Naive thymus-derived CD4-positive, alpha-beta T cell (primary cell): ENCODE results near the gene DMD. TPM values are rescaled to one million over a fixed set of nuclear protein-coding genes. Genes with fewer than 3 reads are reported as not detected.
"Not testable (repeated sequence)": the region's sequence is repeated elsewhere in the genome, so short reads cannot be mapped to it uniquely, and the experiment has no call there.

ENCODE experiments used
- ATAC-seq: fragments of 150-1000 bp; cut with Tn5 transposase; 2 replicates; pipeline ENCODE4 v1.10.0; 2021; ENCODE audit warnings: mild to moderate bottlenecking, moderate library complexity
- CTCF ChIA-PET: fragments of 350-600 bp; sonication (Branson Sonifier 250); formaldehyde crosslinking; loops from one replicate; lab custom pipeline; 2021; ENCODE audit warnings: antibody characterized with exemption; lab: Charles Lee
- POLR2A ChIA-PET: fragments of 350-600 bp; sonication (Branson Sonifier 250); formaldehyde crosslinking; loops from one replicate; lab custom pipeline; 2021; ENCODE audit warnings: antibody characterized with exemption, inconsistent platforms; lab: Charles Lee
- DNase-seq, 9 donors: peaks; one replicate each; pipeline versions ENCODE4 v3.0.0 to v3.0.0-alpha.2; 2020 to 2022; ENCODE audit warnings: mixed read lengths in 1 of 9
- H3K27ac ChIP-seq: one replicate; pipeline ENCODE4 v1.7.0; 2013; ENCODE audit warnings: mild to moderate bottlenecking, low read depth, low read length, moderate library complexity
- H3K27me3 ChIP-seq, 2 donors: one replicate each; pipeline ENCODE4 v1.7.0; 2013; ENCODE audit warnings: low read length in 2 of 2, mild to moderate bottlenecking in 2 of 2, moderate library complexity in 2 of 2; ENCODE audit not compliant: control insufficient read depth in 2 of 2, insufficient read depth in 2 of 2
- H3K36me3 ChIP-seq, 3 experiments: 1 replicate in 2 of 3; 2 replicates in 1 of 3; pipeline ENCODE4 v1.7.0; 2013; ENCODE audit warnings: low read length in 3 of 3, mild to moderate bottlenecking in 3 of 3, moderate library complexity in 1 of 3; ENCODE audit not compliant: insufficient read depth in 3 of 3, control insufficient read depth in 2 of 3
- H3K4me1 ChIP-seq, 2 donors: one replicate each; pipeline ENCODE4 v1.7.0; 2013; ENCODE audit warnings: low read length in 2 of 2, mild to moderate bottlenecking in 2 of 2, moderate library complexity in 1 of 2; ENCODE audit not compliant: control insufficient read depth in 2 of 2, insufficient read depth in 2 of 2
- H3K4me3 ChIP-seq: 2 replicates; pipeline ENCODE4 v1.7.0; 2013; ENCODE audit warnings: mild to moderate bottlenecking, low read length
- H3K9me3 ChIP-seq, 3 experiments: 1 replicate in 2 of 3; 2 replicates in 1 of 3; pipeline ENCODE4 v1.7.0; 2013; ENCODE audit warnings: low read length in 3 of 3; ENCODE audit not compliant: control insufficient read depth in 2 of 3
- H3K27ac Mint-ChIP-seq, 9 donors: one replicate each; pipeline ENCODE4 v1.8.0; 2020 to 2022; ENCODE audit warnings: mixed read lengths in 9 of 9, mild to moderate bottlenecking in 8 of 9, moderate library complexity in 5 of 9, inconsistent platforms in 2 of 9
- H3K27me3 Mint-ChIP-seq, 5 donors: one replicate each; pipeline ENCODE4 v1.8.0; 2021 to 2022; ENCODE audit warnings: mixed read lengths in 5 of 5, mild to moderate bottlenecking in 1 of 5
- H3K36me3 Mint-ChIP-seq, 5 donors: one replicate each; pipeline ENCODE4 v1.8.0; 2020 to 2022; ENCODE audit warnings: mixed read lengths in 5 of 5, mild to moderate bottlenecking in 3 of 5, inconsistent platforms in 1 of 5
- H3K4me1 Mint-ChIP-seq, 7 donors: one replicate each; pipeline ENCODE4 v1.8.0; 2020 to 2022; ENCODE audit warnings: mixed read lengths in 7 of 7, mild to moderate bottlenecking in 3 of 7, inconsistent platforms in 1 of 7
- H3K4me3 Mint-ChIP-seq, 10 donors: one replicate each; pipeline ENCODE4 v1.8.0; 2020 to 2022; ENCODE audit warnings: mild to moderate bottlenecking in 10 of 10, mixed read lengths in 10 of 10, moderate library complexity in 6 of 10, inconsistent platforms in 2 of 10
- H3K9me3 Mint-ChIP-seq, 11 donors: one replicate each; pipeline ENCODE4 v1.8.0; 2020 to 2022; ENCODE audit warnings: mixed read lengths in 11 of 11, mild to moderate bottlenecking in 4 of 11, inconsistent platforms in 1 of 11, moderate library complexity in 1 of 11
- intact Hi-C, 2 donors: fragments of 100-400 bp; cut with micrococcal nuclease; formaldehyde crosslinking; loops; one replicate each; pipeline ENCODE4 v1.15.1; 2023
- polyA plus RNA-seq, 2 donors: library from polyadenylated mRNA; unstranded; fragments of 300-500 nt; fragmentation: Illumina TruSeq; gene quantifications; one replicate each; pipeline ENCODE4 v1.2.3, GENCODE V29; 2021
- total RNA-seq, 6 experiments: library from RNA in 5 of 6; stranded (reverse) in 5 of 6; gene quantifications; 1 replicate in 5 of 6; 2 replicates in 1 of 6; pipeline ENCODE4 v1.2.3 and lab custom pipeline; 2021 to 2026

Gene DMD
- total and polyA plus RNA-seq, 7 experiments from 2014 or later = 0.02 to 4.9 (median 0.28) TPM; not detected in 3

- H3K4me1 ChIP-seq = no peaks in the 10 kb centered on the region
- no peak overlapping the region for H3K27ac ChIP-seq
- H3K9me3 ChIP-seq = no peaks in the 10 kb centered on the region
- Mint-ChIP-seq H3K27ac (no peak overlapping the region), H3K4me1 (no peaks in the 10 kb centered on the region), H3K9me3 (peaks cover 0 to 6% (median 1%) of the 10 kb centered on the region in 11 donors), H3K4me3 (no peak overlapping the region), H3K36me3 (no peaks in the 10 kb centered on the region), H3K27me3 (no peaks in the 10 kb centered on the region)
- no peak overlapping the region for H3K4me3 ChIP-seq
- intact Hi-C loops = no loop called here
- no peaks in the 10 kb centered on the region for H3K36me3 ChIP-seq
- CTCF ChIA-PET = no interaction called here
- no peaks in the 10 kb centered on the region for H3K27me3 ChIP-seq
- no peak for DNase-seq
- POLR2A ChIA-PET = interaction anchor here (0.6 kb wide), 1 partner anchor 10 kb away, joined by 4 read pairs; no protein-coding TSS in a partner anchor
- ATAC-seq = no peak
These were observed 1621.8 kb downstream of the DMD start for GRCh38 chrX:31589503-31589902.

DNA sequence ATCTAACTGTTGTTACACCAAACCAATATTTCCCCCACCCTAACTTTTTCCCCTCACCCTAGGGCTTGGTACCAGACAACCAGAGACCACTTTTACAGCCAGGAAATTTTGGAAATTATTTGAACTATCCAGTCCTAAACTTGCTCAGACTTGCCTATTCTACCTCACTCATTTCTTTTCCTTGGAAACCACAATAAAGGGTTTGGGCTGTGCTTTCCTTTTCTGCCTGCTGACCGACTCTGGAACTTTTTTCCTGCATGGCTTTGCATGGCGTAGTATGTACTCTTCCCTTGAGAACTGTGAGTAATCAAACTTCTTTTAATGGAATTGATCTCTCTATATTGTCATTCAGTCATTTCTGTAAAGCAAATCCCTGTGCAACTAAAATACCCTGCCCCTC, 1623.0 kb downstream of the DMD start:
- Histone ChIP-seq H3K36me3 (no peaks in the 10 kb centered on the region), H3K27me3 (no peaks in the 10 kb centered on the region), H3K27ac (no peak overlapping the region), H3K9me3 (no peaks in the 10 kb centered on the region), H3K4me3 (no peak overlapping the region), H3K4me1 (no peaks in the 10 kb centered on the region)
- POLR2A ChIA-PET = no interaction called here
- Mint-ChIP-seq H3K36me3 (no peaks in the 10 kb centered on the region), H3K4me1 (no peaks in the 10 kb centered on the region), H3K9me3 (peaks cover 0 to 6% (median 4%) of the 10 kb centered on the region in 11 donors), H3K27ac (no peak overlapping the region), H3K4me3 (no peak overlapping the region), H3K27me3 (no peaks in the 10 kb centered on the region)
- DNase-seq (no peak), ATAC-seq (no peak)
- CTCF ChIA-PET = no interaction called here
- intact Hi-C loops = no loop called here

GRCh38 chrX:31583892-31584291, 1627.5 kb downstream of the DMD start:
- H3K9me3 ChIP-seq, H3K9me3 Mint-ChIP-seq, H3K36me3 Mint-ChIP-seq, H3K4me3 ChIP-seq, POLR2A ChIA-PET, H3K4me1 Mint-ChIP-seq, H3K4me3 Mint-ChIP-seq, DNase-seq, H3K36me3 ChIP-seq, ATAC-seq, H3K4me1 ChIP-seq, CTCF ChIA-PET, H3K27me3 Mint-ChIP-seq, H3K27ac ChIP-seq, H3K27me3 ChIP-seq, H3K27ac Mint-ChIP-seq, intact Hi-C loops: not testable (repeated sequence)

GRCh38 chrX:31580726-31581125, 1630.6 kb downstream of the DMD start:
- no peaks in the 10 kb centered on the region for H3K27me3 ChIP-seq
- Mint-ChIP-seq H3K9me3 (peaks cover 0 to 6% (median 4%) of the 10 kb centered on the region in 11 donors), H3K27ac (no peak overlapping the region), H3K27me3 (no peaks in the 10 kb centered on the region), H3K4me3 (no peak overlapping the region), H3K36me3 (no peaks in the 10 kb centered on the region), H3K4me1 (no peaks in the 10 kb centered on the region)
- POLR2A ChIA-PET = no interaction called here
- ATAC-seq = no peak
- no peak overlapping the region for H3K4me3 ChIP-seq
- CTCF ChIA-PET = no interaction called here
- no peak overlapping the region for H3K27ac ChIP-seq
- no peaks in the 10 kb centered on the region for H3K4me1 ChIP-seq
- DNase-seq = no peak
- H3K9me3 ChIP-seq = no peaks in the 10 kb centered on the region
- no peaks in the 10 kb centered on the region for H3K36me3 ChIP-seq
- intact Hi-C loops = no loop called here

GRCh38 chrX:31580227-31580626, 1631.1 kb downstream of the DMD start:
- intact Hi-C loops = no loop called here
- H3K4me1 ChIP-seq = no peaks in the 10 kb centered on the region
- ATAC-seq (no peak), DNase-seq (no peak)
- Mint-ChIP-seq H3K36me3 (no peaks in the 10 kb centered on the region), H3K27me3 (no peaks in the 10 kb centered on the region), H3K4me3 (no peak overlapping the region), H3K4me1 (no peaks in the 10 kb centered on the region), H3K27ac (no peak overlapping the region), H3K9me3 (peaks cover 0 to 6% (median 4%) of the 10 kb centered on the region in 11 donors)
- H3K36me3 ChIP-seq = no peaks in the 10 kb centered on the region
- H3K27me3 ChIP-seq = no peaks in the 10 kb centered on the region
- no peak overlapping the region for H3K4me3 ChIP-seq
- ChIA-PET POLR2A (no interaction called here), CTCF (no interaction called here)
- H3K27ac ChIP-seq = no peak overlapping the region
- no peaks in the 10 kb centered on the region for H3K9me3 ChIP-seq

GRCh38 chrX:31572360-31572759, 1639.0 kb downstream of the DMD start:
- no peaks in the 10 kb centered on the region for H3K4me1 ChIP-seq
- no peak for DNase-seq
- CTCF ChIA-PET = no interaction called here
- Mint-ChIP-seq H3K27ac (no peak overlapping the region), H3K27me3 (no peaks in the 10 kb centered on the region), H3K36me3 (no peaks in the 10 kb centered on the region), H3K9me3 (no peaks in the 10 kb centered on the region), H3K4me3 (no peak overlapping the region), H3K4me1 (no peaks in the 10 kb centered on the region)
- no peaks in the 10 kb centered on the region for H3K9me3 ChIP-seq
- POLR2A ChIA-PET = no interaction called here
- intact Hi-C loops = no loop called here
- H3K36me3 ChIP-seq = no peaks in the 10 kb centered on the region
- no peak for ATAC-seq
- H3K4me3 ChIP-seq = no peak overlapping the region
- no peak overlapping the region for H3K27ac ChIP-seq
- no peaks in the 10 kb centered on the region for H3K27me3 ChIP-seq

DNA sequence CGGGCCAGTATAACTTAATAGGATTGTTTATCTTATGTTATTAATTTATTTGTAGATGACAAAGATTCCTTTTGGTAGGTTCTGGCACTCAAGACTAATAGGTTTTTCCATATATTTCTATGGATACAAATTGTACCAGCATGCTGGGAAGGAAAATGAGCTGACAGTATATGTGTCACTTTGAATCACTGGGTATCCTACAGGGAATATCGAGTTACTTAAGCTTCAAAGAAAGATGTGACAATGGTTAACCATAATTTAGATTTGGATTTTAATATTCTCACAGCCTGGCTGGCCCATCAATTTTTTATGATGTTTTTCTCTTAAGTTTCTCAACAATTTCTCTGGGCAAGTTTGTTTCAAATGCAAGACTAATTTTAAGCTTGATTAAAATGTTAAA, 1640.7 kb downstream of the DMD start:
- no peaks in the 10 kb centered on the region for H3K4me1 Mint-ChIP-seq
- no peak for DNase-seq
- H3K9me3 Mint-ChIP-seq = no peaks in the 10 kb centered on the region
- no peaks in the 10 kb centered on the region for H3K9me3 ChIP-seq
- POLR2A ChIA-PET = no interaction called here
- intact Hi-C loops = no loop called here
- H3K36me3 Mint-ChIP-seq = no peaks in the 10 kb centered on the region
- no peak overlapping the region for H3K27ac Mint-ChIP-seq
- no peaks in the 10 kb centered on the region for H3K27me3 Mint-ChIP-seq
- H3K4me3 ChIP-seq = no peak overlapping the region
- no peak for ATAC-seq
- H3K27ac ChIP-seq = no peak overlapping the region
- no peaks in the 10 kb centered on the region for H3K27me3 ChIP-seq
- no peaks in the 10 kb centered on the region for H3K36me3 ChIP-seq
- no peaks in the 10 kb centered on the region for H3K4me1 ChIP-seq
- no peak overlapping the region for H3K4me3 Mint-ChIP-seq
- CTCF ChIA-PET = interaction anchor here (0.6 kb wide), 1 partner anchor 14 kb away, joined by 3 read pairs; no protein-coding TSS in a partner anchor
